GM18909 (cell line): ENCODE results near the gene LPIN1.
"Not testable (repeated sequence)": the region's sequence is repeated elsewhere in the genome, so short reads cannot be mapped to it uniquely, and the experiment has no call there.

ENCODE experiments used
- ATAC-seq: cut with Tn5 transposase; IDR thresholded peaks from one replicate; pipeline ENCODE4 v1.9.1; 2021; ENCODE audit warnings: mild to moderate bottlenecking; ENCODE audit not compliant: unreplicated experiment, poor library complexity

The LPIN1 gene

DNA sequence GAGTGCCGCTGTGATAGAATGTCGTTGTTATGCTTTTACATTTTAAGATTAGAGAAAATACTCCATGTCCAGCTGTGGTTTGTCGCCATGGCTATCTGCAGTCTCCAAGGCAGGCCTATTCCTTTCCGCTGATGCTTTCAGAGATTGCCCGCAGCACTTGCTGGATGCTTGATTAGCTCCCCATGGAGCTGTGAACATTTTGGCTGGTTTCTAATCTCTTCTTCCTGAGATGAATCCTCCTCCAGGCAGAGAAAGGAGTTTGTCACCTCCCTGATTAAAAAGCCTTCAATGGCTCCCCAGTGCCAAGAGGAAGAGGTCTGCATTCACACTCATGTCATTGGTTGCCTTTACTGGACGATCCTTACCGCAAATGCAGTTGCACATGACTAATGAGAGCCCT, 32.6 kb upstream of the LPIN1 start:
- no peak for ATAC-seq

GRCh38 chr2:11715987-11716652, 30.3 kb upstream of the LPIN1 start:
- no peak for ATAC-seq

DNA sequence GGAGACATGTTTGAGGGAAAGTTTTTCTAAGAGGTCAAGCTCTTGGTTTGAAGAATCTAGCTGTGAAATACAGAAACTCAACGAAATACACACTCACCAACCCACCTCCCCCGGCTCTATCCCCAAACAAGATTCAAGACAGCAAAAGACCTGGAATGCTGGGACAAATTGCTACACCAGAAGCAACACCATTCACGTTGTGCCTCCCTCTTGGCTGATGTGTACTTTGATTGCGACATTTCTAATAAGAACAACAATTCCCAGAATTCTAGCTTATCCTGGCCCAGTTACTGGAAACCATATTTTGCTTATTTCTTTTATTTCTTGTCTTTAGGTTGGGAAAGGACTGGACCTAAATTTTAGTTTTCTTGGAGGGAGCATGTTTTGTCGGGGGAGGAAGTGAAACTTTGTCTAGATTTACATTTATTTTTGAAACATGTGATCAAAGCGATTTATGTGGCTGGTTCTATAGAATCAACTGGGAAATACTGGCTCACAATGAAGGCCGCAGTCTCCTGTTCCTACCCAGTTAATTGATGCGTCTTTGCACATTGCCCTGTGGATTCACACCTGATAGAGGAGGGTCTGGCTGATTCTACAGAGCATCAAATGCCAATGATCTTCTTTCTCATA, 29.6 kb upstream of the LPIN1 start:
- no peak for ATAC-seq

DNA sequence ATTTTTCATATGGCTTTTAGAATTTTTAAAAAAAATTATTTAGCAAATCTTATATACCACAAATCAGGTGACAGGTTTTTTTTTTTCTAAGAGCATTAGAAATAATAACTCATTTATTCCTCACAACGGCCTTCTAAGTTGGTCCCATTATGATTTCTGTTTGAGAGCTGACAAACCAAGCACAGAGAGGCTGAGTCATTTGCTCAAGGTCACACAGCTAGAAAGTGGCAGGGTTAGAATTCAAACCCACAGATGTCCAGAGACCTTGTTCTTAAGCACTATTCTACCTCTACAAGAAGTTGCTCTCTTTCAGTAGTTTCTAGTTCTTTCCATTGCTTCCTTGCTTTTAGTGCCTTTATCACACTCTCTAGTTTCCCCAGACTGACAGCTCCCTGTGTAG, 28.8 kb upstream of the LPIN1 start:
- no peak for ATAC-seq

DNA sequence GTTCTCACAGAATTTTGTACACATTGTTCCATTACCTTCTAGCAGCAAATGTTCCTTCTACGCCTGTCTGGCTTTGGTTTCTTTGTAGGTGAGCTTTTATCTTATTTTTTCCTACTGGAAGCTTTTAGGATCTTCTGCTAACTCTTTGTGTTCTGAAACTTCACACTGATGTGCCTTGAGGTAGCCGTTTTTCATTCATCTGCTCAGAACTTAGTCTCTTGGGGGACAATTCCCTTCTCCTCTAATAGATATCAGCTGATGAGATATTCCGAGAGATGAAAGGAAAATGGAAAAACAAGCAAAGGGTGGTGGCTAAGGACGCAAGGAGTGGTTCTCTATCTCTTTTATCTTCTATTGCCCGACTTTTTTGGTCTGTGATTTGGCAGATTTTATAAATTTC, 27.8 kb upstream of the LPIN1 start:
- no peak for ATAC-seq

- no peak for ATAC-seq
These were observed 27.0 kb upstream of the LPIN1 start for GRCh38 chr2:11719230-11719977.

GRCh38 chr2:11720752-11721151, 25.7 kb upstream of the LPIN1 start:
- ATAC-seq: no peak

DNA sequence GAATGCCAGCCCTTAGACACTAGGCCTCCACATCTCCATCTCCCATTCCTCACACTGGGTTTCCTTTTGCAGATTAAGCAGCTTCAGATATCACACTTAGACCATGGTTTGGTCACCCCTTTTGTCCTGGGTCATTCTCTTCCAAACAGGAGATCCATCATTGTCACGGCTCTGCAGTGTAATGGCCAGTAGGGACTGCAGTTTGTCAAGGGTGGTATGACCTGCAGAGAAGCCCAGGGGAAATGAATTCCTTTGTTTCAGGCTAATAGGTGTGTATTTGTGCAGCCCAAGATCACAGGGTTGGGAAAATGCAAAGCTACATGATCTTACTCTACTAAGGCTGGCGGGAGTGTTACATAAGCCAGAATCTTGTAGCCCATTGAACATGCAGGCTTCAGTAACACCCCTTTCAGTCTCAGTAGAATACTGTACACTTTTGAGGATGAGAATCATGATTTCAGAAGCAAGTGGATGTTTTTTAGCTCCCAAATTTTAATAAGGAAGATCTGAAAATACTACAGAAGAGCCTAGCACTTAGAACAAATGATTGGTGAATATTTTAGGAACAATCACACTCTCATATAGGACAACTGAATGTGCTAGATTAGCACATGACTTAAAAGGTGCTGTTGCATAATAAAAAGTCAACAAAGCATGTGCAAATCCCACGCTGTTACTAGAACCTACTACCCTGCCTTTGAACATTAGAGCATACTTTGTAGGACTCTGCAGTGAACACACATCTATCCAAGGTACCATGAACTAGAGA, 24.0 kb upstream of the LPIN1 start:
- ATAC-seq: no peak

GRCh38 chr2:11723061-11723371, 23.4 kb upstream of the LPIN1 start:
- ATAC-seq: no peak

DNA sequence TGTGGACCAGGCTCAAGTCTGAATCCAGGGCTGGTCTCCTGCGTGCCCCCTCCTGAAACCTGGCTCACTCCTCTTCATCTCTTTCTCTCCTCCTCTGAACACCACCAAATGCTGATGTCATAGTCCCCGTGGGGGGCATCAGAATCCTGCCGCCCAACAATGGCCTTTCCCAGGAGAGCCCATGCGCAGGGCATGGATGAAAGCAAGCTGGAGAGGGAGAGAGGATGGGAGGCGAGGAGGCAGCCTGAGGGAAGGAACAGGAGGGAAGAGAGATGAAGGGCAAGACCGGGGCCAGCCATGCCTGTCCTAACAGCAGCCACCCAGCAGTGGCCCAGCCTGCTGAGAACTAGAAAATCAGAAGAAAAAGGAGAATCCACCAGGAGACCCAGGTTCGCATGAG, 22.3 kb upstream of the LPIN1 start:
- no peak for ATAC-seq

DNA sequence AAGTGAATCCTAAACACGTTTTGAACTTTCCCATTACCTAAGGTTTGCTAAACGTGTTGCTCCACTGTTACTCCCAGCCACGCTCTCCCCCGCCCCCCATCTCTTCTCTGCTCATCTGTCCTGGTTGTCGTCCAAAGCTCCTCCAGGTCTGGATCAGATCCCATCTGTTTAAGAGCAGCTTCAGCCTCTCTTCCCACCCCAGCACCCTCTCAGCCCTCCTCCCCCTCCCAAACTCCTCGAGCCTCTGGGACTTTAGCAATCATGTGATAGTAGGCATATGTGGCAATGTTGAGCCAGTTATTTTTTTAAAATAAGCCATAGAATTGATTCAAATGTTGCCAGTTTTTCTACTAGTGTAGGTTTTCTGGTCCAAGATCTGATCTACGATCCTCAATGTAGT, 20.0 kb upstream of the LPIN1 start:
- ATAC-seq: no peak

GRCh38 chr2:11729362-11730212, 16.8 kb upstream of the LPIN1 start:
- no peak for ATAC-seq

- ATAC-seq: not testable (repeated sequence)
These were observed 15.0 kb upstream of the LPIN1 start for GRCh38 chr2:11731214-11731984.

- ATAC-seq: no peak
These were observed 13.8 kb upstream of the LPIN1 start for GRCh38 chr2:11732587-11732986.

GRCh38 chr2:11737852-11738251, 8.6 kb upstream of the LPIN1 start:
- not testable (repeated sequence) for ATAC-seq

- no peak for ATAC-seq
These were observed 7.6 kb upstream of the LPIN1 start for GRCh38 chr2:11738589-11739436.

DNA sequence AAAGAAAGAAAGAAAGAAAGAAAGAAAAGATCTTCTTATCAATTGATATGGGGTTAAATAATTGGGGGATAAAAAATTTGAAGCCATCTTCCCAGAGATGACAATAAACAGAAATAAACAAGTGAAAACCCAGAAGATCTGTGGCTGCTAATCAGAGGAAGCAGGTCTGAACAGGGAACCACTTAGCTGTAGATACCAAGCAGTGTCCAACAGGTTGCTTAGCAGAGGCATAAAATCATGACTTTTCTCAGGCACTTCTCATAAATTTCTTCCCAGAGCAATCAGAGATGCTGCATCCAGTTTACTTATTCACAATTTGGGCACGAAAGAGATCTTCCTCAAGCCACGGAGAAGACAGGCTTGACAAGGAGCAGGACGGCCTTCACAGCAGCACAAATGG, 5.7 kb upstream of the LPIN1 start:
- no peak for ATAC-seq

- ATAC-seq: no peak
These were observed 4.1 kb upstream of the LPIN1 start for GRCh38 chr2:11742317-11742701.
